Gastrocnemius medialis (tissue), 4 donors: ENCODE measurements around the gene FPGS. TPM values are rescaled to one million over a fixed set of nuclear protein-coding genes. Genes with fewer than 3 reads are reported as not detected.

ENCODE experiments used
- ATAC-seq, 2 donors: fragments of 150-250 bp; one replicate each; pipeline ENCODE4 v1.9.1; 2016
- DNase-seq, 2 donors: peaks; one replicate each; pipeline ENCODE4 v3.0.0-alpha.2; 2019
- H3K27ac ChIP-seq, 4 donors: fragments of 200-600 bp; sonication (generic); 1 replicate in 1 of 4; 2 replicates in 3 of 4; pipeline ENCODE4 v1.5.1; 2016 to 2018; ENCODE audit warnings: mild to moderate bottlenecking in 2 of 4, moderate library complexity in 1 of 4
- H3K27me3 ChIP-seq, 3 donors: fragments of 200-600 bp; sonication (generic) in 2 of 3; 1 replicate in 1 of 3; 2 replicates in 2 of 3; pipeline versions ENCODE4 v1.5.1 to v1.6.0; 2016 to 2019; ENCODE audit warnings: mild to moderate bottlenecking in 1 of 3, moderate library complexity in 1 of 3
- H3K36me3 ChIP-seq, 2 donors: fragments of 200-600 bp; sonication (generic) in 1 of 2; one replicate each; pipeline ENCODE4 v1.5.1; 2017 to 2018
- H3K4me1 ChIP-seq, 2 donors: fragments of 200-600 bp; sonication (generic) in 1 of 2; one replicate each; pipeline ENCODE4 v1.5.1; 2016 to 2017; ENCODE audit warnings: mild to moderate bottlenecking in 2 of 2
- H3K4me3 ChIP-seq, 4 donors: fragments of 200-600 bp; sonication (generic) in 3 of 4; 1 replicate in 1 of 4; 2 replicates in 3 of 4; pipeline ENCODE4 v1.5.1; 2016 to 2019; ENCODE audit warnings: mild to moderate bottlenecking in 2 of 4
- H3K9me3 ChIP-seq, 3 donors: fragments of 200-600 bp; sonication (generic) in 2 of 3; 1 replicate in 1 of 3; 2 replicates in 2 of 3; pipeline ENCODE4 v1.5.1; 2016 to 2019
- CTCF ChIP-seq, 5 experiments: fragments of 450-650 bp in 3 of 5; fragments of 200-600 bp in 2 of 5; sonication (generic) in 2 of 5; IDR thresholded peaks in 4 of 5; conservative IDR thresholded peaks in 1 of 5; 1 replicate in 4 of 5; 2 replicates in 1 of 5; pipeline ENCODE4 v1.5.1; 2016 to 2019; ENCODE audit warnings: antibody characterized with exemption in 5 of 5, mild to moderate bottlenecking in 3 of 5, moderate library complexity in 3 of 5
- POLR2A ChIP-seq, 2 donors: fragments of 450-650 bp; IDR thresholded peaks; one replicate each; pipeline ENCODE4 v1.6.1; 2017; ENCODE audit warnings: antibody characterized with exemption in 2 of 2, mild to moderate bottlenecking in 2 of 2, moderate library complexity in 2 of 2
- in situ Hi-C, 4 donors: fragments of 200-750 bp; cut with MboI; loops; one replicate each; pipeline versions ENCODE4 v1.15.0 to v1.8.0; 2017; ENCODE audit warnings: low sequenced_read_pairs in 4 of 4
- intact Hi-C: fragments of 100-400 bp; cut with DNase I; formaldehyde crosslinking; loops from one replicate; pipeline ENCODE4 v1.15.1; 2023; ENCODE audit warnings: low total_unique reads
- total RNA-seq, 4 donors: library from RNA; depleted of rRNA; stranded (reverse); fragments of >200 nt; gene quantifications; one replicate each; pipeline versions ENCODE4 v1.1.0 to v1.2.3, GENCODE V29; 2016

The FPGS gene
- total RNA-seq, 4 donors from 2014 or later = 36.4 to 87.6 (median 47.7) TPM

GRCh38 chr9:127786773-127787104, 15.9 kb upstream of the FPGS start:
- H3K27ac ChIP-seq = peak overlapping the region; percentile 89 to 98 (median 96)
- peak overlapping the region; percentile 86 to 100 (median 98) for H3K4me3 ChIP-seq
- H3K9me3 ChIP-seq = no peaks in the 10 kb centered on the region
- H3K4me1 ChIP-seq = peaks cover 7 to 12% of the 10 kb centered on the region in 2 donors
- intact Hi-C loops (loop anchor here (5.0 kb wide), 3 partner anchors 91 to 174 kb away; partner anchors contain the start of genes AK1, ST6GALNAC4 and STXBP1), in situ Hi-C loops (loop anchor here in 1 of 4 donors (10.0 kb wide), 1 partner anchor 52 kb away; the partner anchor contains the start of gene TOR2A)
- peaks cover 0 to 48% of the 10 kb centered on the region in 2 donors for H3K36me3 ChIP-seq
- H3K27me3 ChIP-seq = no peaks in the 10 kb centered on the region
- no peak for ATAC-seq
- no peak for TF ChIP-seq POLR2A (IDR thresholded peaks at IDR 0.05)
- peak in 3 of 5 experiments; percentile 4 to 36 (median 20) for TF ChIP-seq CTCF (IDR thresholded peaks at IDR 0.05 in 4 of 5, conservative IDR thresholded peaks at IDR 0.05 in 1 of 5)
- no peak for DNase-seq

DNA sequence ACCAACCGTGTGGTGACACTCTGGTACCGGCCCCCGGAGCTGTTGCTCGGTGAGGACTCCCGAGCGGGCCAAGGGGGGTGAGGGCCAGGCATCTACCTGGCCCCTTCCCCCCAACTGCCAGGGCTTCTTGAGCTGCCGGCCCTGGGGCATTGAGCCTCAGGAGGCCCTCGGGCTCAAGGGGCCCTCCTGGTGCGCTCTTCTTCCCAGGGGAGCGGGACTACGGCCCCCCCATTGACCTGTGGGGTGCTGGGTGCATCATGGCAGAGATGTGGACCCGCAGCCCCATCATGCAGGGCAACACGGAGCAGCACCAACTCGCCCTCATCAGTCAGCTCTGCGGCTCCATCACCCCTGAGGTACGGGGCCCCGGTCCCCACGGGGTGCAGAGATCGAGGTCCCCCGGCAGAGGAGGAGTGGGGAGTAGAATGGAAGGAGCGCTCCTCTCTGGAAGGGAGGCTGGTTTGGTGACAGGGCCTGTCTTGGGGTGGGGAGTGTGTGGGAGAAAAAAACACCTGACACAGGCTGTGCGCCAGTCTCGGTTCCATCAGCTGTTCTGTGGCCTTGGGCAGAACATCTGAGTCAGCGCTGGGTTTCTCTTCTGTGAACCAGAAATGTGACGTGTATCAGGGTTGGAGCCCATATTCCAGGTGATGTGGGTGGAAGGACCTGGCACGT, 14.2 kb upstream of the FPGS start:
- Histone ChIP-seq H3K27me3 (no peaks in the 10 kb centered on the region), H3K4me1 (peaks cover 7 to 12% of the 10 kb centered on the region in 2 donors), H3K27ac (no peak overlapping the region), H3K4me3 (no peak overlapping the region), H3K9me3 (no peaks in the 10 kb centered on the region), H3K36me3 (peaks cover 0 to 50% of the 10 kb centered on the region in 2 donors)
- intact Hi-C loops = loop anchor here (5.0 kb wide), 3 partner anchors 89 to 176 kb away; partner anchors contain the start of genes AK1, ST6GALNAC4 and STXBP1
- no peak for DNase-seq
- TF ChIP-seq CTCF (IDR thresholded peaks at IDR 0.05 in 4 of 5, conservative IDR thresholded peaks at IDR 0.05 in 1 of 5) (no peak), POLR2A (IDR thresholded peaks at IDR 0.05) (no peak)
- ATAC-seq = no peak
- in situ Hi-C loops = loop anchor here in 1 of 4 donors (10.0 kb wide), 1 partner anchor 54 kb away; the partner anchor contains the start of gene TOR2A

DNA sequence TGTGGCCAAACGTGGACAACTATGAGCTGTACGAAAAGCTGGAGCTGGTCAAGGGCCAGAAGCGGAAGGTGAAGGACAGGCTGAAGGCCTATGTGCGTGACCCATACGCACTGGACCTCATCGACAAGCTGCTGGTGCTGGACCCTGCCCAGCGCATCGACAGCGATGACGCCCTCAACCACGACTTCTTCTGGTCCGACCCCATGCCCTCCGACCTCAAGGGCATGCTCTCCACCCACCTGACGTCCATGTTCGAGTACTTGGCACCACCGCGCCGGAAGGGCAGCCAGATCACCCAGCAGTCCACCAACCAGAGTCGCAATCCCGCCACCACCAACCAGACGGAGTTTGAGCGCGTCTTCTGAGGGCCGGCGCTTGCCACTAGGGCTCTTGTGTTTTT, 13.5 kb upstream of the FPGS start:
- H3K4me1 ChIP-seq = peaks cover 7 to 12% of the 10 kb centered on the region in 2 donors
- DNase-seq (no peak), ATAC-seq (no peak)
- intact Hi-C loops (loop anchor here (5.0 kb wide), 3 partner anchors 88 to 177 kb away; partner anchors contain the start of genes AK1, ST6GALNAC4 and STXBP1), in situ Hi-C loops (loop anchor here in 1 of 4 donors (10.0 kb wide), 1 partner anchor 54 kb away; the partner anchor contains the start of gene TOR2A)
- H3K27me3 ChIP-seq = no peaks in the 10 kb centered on the region
- peaks cover 0 to 50% of the 10 kb centered on the region in 2 donors for H3K36me3 ChIP-seq
- H3K9me3 ChIP-seq = no peaks in the 10 kb centered on the region
- no peak overlapping the region for H3K4me3 ChIP-seq
- TF ChIP-seq POLR2A (IDR thresholded peaks at IDR 0.05) (no peak), CTCF (IDR thresholded peaks at IDR 0.05 in 4 of 5, conservative IDR thresholded peaks at IDR 0.05 in 1 of 5) (no peak)
- peak overlapping the region in 1 of 4 donors; percentile 38 for H3K27ac ChIP-seq

DNA sequence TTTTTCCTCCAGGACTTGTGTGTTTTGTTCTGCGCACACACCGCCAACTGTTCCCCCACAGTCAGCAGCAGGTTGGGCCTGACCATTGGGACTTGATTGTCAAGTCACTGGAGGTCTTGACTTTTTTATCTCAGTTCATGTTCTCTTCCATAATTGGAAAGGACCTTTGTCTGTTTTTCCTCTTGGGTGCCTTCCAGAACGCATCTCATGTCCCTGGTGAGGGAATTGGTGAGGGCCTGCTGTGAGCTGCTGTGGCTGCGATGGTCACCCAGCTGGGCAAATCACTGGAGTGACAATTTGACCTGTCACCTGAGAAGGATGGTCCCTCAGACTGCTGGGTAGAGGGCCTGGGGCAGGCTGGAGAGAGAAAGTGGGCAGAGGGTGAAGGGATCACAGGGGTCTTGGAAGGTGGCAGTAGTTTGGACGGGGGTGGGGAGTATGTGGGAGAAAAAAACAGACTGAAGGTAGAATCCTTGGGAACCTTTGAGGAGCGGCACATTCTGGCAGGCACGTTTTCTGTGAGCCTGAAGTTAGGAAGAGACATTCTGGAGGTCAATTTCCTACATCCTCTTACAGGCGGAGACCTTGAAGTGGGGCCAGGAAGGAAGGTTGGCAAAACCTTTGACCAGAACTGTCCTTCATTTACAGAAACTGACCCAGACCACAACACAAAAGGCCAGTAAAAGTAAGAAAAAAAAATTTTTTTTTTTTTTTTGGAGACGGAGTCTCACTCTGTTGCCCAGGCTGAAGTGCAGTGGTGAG, 12.4 kb upstream of the FPGS start:
- Histone ChIP-seq H3K4me3 (no peak overlapping the region), H3K36me3 (peaks cover 0 to 50% of the 10 kb centered on the region in 2 donors), H3K9me3 (no peaks in the 10 kb centered on the region), H3K27me3 (no peaks in the 10 kb centered on the region), H3K27ac (peak overlapping the region in 3 of 4 donors; percentile 8 to 35 (median 18)), H3K4me1 (peaks cover 7 to 12% of the 10 kb centered on the region in 2 donors)
- ATAC-seq = no peak
- DNase-seq = no peak
- intact Hi-C loops = no loop called here
- in situ Hi-C loops = no loop called here
- TF ChIP-seq POLR2A (IDR thresholded peaks at IDR 0.05) (no peak), CTCF (IDR thresholded peaks at IDR 0.05 in 4 of 5, conservative IDR thresholded peaks at IDR 0.05 in 1 of 5) (no peak)
